WTC11 (cell line): Measurements from ENCODE around the gene PLCH2. TPM values are rescaled to one million over a fixed set of nuclear protein-coding genes. Genes with fewer than 3 reads are reported as not detected.

Source experiments
- ATAC-seq: fragments of 200-7000 bp; cut with Tn5 transposase; 2 replicates; pipeline ENCODE4 v1.10.0; 2021; ENCODE audit warnings: mild to moderate bottlenecking, moderate library complexity
- CTCF ChIA-PET: fragments of 300-600 bp; sonication (Branson Sonifier 250); formaldehyde crosslinking; loops from one replicate; lab custom pipeline; 2021; ENCODE audit warnings: antibody characterized with exemption; lab: Charles Lee
- POLR2A ChIA-PET: fragments of 350-600 bp; sonication (Branson Sonifier 250); formaldehyde crosslinking; loops from one replicate; lab custom pipeline; 2021; ENCODE audit warnings: antibody characterized with exemption; lab: Charles Lee
- DNase-seq: peaks from one replicate; pipeline ENCODE4 v3.0.0; 2021; ENCODE audit warnings: low spot score
- H3K27ac Mint-ChIP-seq: 2 replicates; pipeline ENCODE4 v1.8.0; 2021; ENCODE audit warnings: mixed read lengths
- H3K27me3 Mint-ChIP-seq: 2 replicates; pipeline ENCODE4 v1.8.0; 2021; ENCODE audit warnings: low read depth, mild to moderate bottlenecking, moderate library complexity, mixed read lengths
- H3K36me3 Mint-ChIP-seq: 2 replicates; pipeline ENCODE4 v1.8.0; 2021; ENCODE audit warnings: mixed read lengths
- H3K4me1 Mint-ChIP-seq: 2 replicates; pipeline ENCODE4 v1.8.0; 2022; ENCODE audit warnings: mixed read lengths
- H3K4me3 Mint-ChIP-seq: 2 replicates; pipeline ENCODE4 v1.8.0; 2021; ENCODE audit warnings: mild to moderate bottlenecking, moderate library complexity, mixed read lengths
- H3K9me3 Mint-ChIP-seq: 2 replicates; pipeline ENCODE4 v1.8.0; 2021; ENCODE audit warnings: mixed read lengths
- ATF1 ChIP-seq: sonication (generic); formaldehyde crosslinking; IDR thresholded peaks from 2 replicates; pipeline ENCODE4 v1.8.1; 2023; ENCODE audit warnings: mild to moderate bottlenecking, moderate library complexity, missing genetic modification reagents
- IRF2 ChIP-seq: sonication (generic); formaldehyde crosslinking; IDR thresholded peaks from 2 replicates; pipeline ENCODE4 v1.8.0; 2022; ENCODE audit warnings: low read depth, missing genetic modification reagents, borderline replicate concordance
- JUN ChIP-seq: sonication (generic); formaldehyde crosslinking; IDR thresholded peaks from 2 replicates; pipeline ENCODE4 v1.8.0; 2023; ENCODE audit warnings: mild to moderate bottlenecking, missing genetic modification reagents
- KAT7 ChIP-seq: sonication (generic); formaldehyde crosslinking; IDR thresholded peaks from 2 replicates; pipeline ENCODE4 v1.8.1; 2023; ENCODE audit warnings: missing genetic modification reagents, mild to moderate bottlenecking, borderline replicate concordance
- NR1H2 ChIP-seq: sonication (generic); formaldehyde crosslinking; IDR thresholded peaks from 2 replicates; pipeline ENCODE4 v1.9.0; 2021; ENCODE audit warnings: mild to moderate bottlenecking, moderate library complexity, missing genetic modification reagents
- NR3C1 ChIP-seq: sonication (generic); formaldehyde crosslinking; conservative IDR thresholded peaks from 2 replicates; pipeline ENCODE4 v1.8.1; 2023; ENCODE audit warnings: low read depth, mild to moderate bottlenecking, missing genetic modification reagents
- OVOL2 ChIP-seq: fragments of 250-450 bp; sonication (Bioruptor Pico); IDR thresholded peaks from 2 replicates; pipeline ENCODE4 v1.9.0; 2021; ENCODE audit warnings: mild to moderate bottlenecking, borderline replicate concordance
- SMAD4 ChIP-seq: sonication (generic); formaldehyde crosslinking; IDR thresholded peaks from 2 replicates; pipeline ENCODE4 v1.8.0; 2022; ENCODE audit warnings: mild to moderate bottlenecking, missing genetic modification reagents
- TCF7 ChIP-seq: sonication (generic); formaldehyde crosslinking; IDR thresholded peaks from 2 replicates; pipeline ENCODE4 v1.8.0; 2022; ENCODE audit warnings: mild to moderate bottlenecking, low read depth, missing genetic modification reagents, moderate library complexity
- TEAD1 ChIP-seq: sonication (generic); formaldehyde crosslinking; IDR thresholded peaks from 2 replicates; pipeline ENCODE4 v1.8.0; 2022; ENCODE audit warnings: mild to moderate bottlenecking, missing genetic modification reagents
- ZNF219 ChIP-seq: sonication (generic); formaldehyde crosslinking; IDR thresholded peaks from 2 replicates; pipeline ENCODE4 v1.8.0; 2023; ENCODE audit warnings: missing genetic modification reagents, mild to moderate bottlenecking, borderline replicate concordance
- ZNF396 ChIP-seq: fragments of 250-450 bp; sonication (Bioruptor Pico); IDR thresholded peaks from 2 replicates; pipeline ENCODE4 v1.8.0; 2021; ENCODE audit warnings: mild to moderate bottlenecking, moderate library complexity, borderline replicate concordance
- ZNF416 ChIP-seq: fragments of 250-450 bp; sonication (Bioruptor Pico); IDR thresholded peaks from 2 replicates; pipeline ENCODE4 v1.9.0; 2021; ENCODE audit warnings: mild to moderate bottlenecking, inconsistent platforms
- ZNF423 ChIP-seq: fragments of 250-450 bp; sonication (Bioruptor Pico); IDR thresholded peaks from 2 replicates; pipeline ENCODE4 v2.1.2; 2022; ENCODE audit warnings: mild to moderate bottlenecking, moderate library complexity
- total RNA-seq: library from RNA; stranded (reverse); gene quantifications from 3 replicates; pipeline ENCODE4 v1.2.3, GENCODE V29; 2021
- TF ChIP-seq, protein P1 (sequence below): sonication (generic); formaldehyde crosslinking; IDR thresholded peaks from 2 replicates; pipeline ENCODE4 v1.8.0; 2022; ENCODE audit warnings: mild to moderate bottlenecking, missing genetic modification reagents
- TF ChIP-seq, protein P2 (sequence below): sonication (generic); formaldehyde crosslinking; IDR thresholded peaks from 2 replicates; pipeline ENCODE4 v1.8.1; 2023; ENCODE audit warnings: mild to moderate bottlenecking, missing genetic modification reagents
- TF ChIP-seq, protein P3 (sequence below): fragments of 250-450 bp; sonication (Bioruptor Pico); conservative IDR thresholded peaks from 2 replicates; pipeline ENCODE4 v1.9.0; 2021; ENCODE audit warnings: mild to moderate bottlenecking
- TF ChIP-seq, protein P4 (sequence below): fragments of 250-450 bp; sonication (Bioruptor Pico); IDR thresholded peaks from 2 replicates; pipeline ENCODE4 v1.9.0; 2021; ENCODE audit warnings: moderate library complexity, mild to moderate bottlenecking, inconsistent platforms, borderline replicate concordance
- TF ChIP-seq, protein P5 (sequence below): fragments of 250-450 bp; sonication (Bioruptor Pico); IDR thresholded peaks from 2 replicates; pipeline ENCODE4 v1.9.0; 2021; ENCODE audit warnings: mild to moderate bottlenecking
- TF ChIP-seq, protein P6 (sequence below): fragments of 250-450 bp; sonication (Bioruptor Pico); IDR thresholded peaks from 2 replicates; pipeline ENCODE4 v1.9.0; 2021; ENCODE audit warnings: mild to moderate bottlenecking
- TF ChIP-seq, protein P7 (sequence below): sonication (generic); formaldehyde crosslinking; IDR thresholded peaks from 2 replicates; pipeline ENCODE4 v1.8.1; 2023; ENCODE audit warnings: mild to moderate bottlenecking, missing genetic modification reagents, moderate library complexity

PLCH2 gene
- total RNA-seq, 1 experiment from 2014 or later, result 0.17 TPM

DNA sequence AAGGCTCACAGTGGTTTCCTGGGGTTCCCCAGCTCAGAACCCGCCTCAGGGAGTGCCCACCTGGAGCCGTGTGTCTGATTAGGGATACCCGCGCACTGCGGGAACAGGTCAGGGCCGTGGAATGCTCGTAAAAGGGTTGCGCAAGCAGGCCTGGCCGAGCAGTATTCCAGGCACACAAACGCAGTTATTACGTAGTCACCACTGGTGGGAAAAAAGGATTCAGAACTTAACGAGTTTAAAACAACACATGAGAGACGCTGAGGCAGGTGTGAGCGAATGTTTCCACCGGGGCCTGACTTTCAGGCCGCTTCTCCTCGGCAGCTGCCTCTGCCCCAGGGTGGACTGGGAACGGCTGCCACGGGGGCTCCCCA is 18.2 kb downstream of the PLCH2 start:
- no peaks in the 10 kb centered on the region for H3K9me3 Mint-ChIP-seq
- no peaks in the 10 kb centered on the region for H3K27me3 Mint-ChIP-seq
- H3K4me3 Mint-ChIP-seq, result no peak overlapping the region
- H3K4me1 Mint-ChIP-seq, result no peaks in the 10 kb centered on the region
- ATAC-seq (no peak), DNase-seq (no peak)
- CTCF ChIA-PET, result no interaction called here
- no peaks in the 10 kb centered on the region for H3K36me3 Mint-ChIP-seq
- POLR2A ChIA-PET, result no interaction called here
- TF ChIP-seq, protein P1, sequence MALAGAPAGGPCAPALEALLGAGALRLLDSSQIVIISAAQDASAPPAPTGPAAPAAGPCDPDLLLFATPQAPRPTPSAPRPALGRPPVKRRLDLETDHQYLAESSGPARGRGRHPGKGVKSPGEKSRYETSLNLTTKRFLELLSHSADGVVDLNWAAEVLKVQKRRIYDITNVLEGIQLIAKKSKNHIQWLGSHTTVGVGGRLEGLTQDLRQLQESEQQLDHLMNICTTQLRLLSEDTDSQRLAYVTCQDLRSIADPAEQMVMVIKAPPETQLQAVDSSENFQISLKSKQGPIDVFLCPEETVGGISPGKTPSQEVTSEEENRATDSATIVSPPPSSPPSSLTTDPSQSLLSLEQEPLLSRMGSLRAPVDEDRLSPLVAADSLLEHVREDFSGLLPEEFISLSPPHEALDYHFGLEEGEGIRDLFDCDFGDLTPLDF (CRISPR knock-in tag), result no peak
- TF ChIP-seq IRF2 (CRISPR knock-in tag) (no peak), NR1H2 (CRISPR knock-in tag) (no peak)
- TF ChIP-seq, protein P2, sequence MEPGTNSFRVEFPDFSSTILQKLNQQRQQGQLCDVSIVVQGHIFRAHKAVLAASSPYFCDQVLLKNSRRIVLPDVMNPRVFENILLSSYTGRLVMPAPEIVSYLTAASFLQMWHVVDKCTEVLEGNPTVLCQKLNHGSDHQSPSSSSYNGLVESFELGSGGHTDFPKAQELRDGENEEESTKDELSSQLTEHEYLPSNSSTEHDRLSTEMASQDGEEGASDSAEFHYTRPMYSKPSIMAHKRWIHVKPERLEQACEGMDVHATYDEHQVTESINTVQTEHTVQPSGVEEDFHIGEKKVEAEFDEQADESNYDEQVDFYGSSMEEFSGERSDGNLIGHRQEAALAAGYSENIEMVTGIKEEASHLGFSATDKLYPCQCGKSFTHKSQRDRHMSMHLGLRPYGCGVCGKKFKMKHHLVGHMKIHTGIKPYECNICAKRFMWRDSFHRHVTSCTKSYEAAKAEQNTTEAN, result no peak
- TF ChIP-seq, protein P3, sequence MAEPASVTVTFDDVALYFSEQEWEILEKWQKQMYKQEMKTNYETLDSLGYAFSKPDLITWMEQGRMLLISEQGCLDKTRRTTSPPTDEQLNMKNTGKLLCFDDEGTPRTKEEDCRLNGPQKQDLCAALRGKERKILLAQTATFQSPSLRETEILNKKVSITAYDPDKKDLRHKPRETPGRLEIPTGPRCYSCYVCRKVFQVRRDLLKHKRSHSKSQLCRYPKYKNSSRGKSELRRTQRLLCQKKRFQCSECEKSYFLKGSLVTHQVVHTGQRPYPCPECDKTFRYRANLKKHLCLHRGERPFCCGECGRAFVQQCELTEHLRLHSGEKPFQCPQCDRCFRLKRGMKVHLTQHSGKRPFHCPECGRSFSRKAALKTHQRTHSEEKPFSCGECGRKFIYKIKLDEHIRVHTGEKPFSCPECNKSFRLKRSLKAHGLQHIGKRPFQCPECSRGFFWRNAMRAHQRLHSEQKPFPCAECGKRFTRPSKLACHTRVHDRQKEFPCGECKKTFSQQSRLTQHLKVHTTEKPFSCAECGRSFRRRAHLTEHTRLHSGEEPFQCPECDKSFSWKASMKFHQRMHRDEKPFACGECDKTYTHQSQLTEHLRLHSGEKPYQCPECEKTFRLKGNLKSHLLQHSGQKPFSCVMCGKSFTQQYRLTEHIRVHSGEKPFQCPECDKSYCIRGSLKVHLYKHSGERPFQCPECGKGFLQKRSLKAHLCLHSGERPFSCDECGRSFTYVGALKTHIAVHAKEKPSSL (CRISPR knock-in tag), result no peak
- TF ChIP-seq, protein P4, sequence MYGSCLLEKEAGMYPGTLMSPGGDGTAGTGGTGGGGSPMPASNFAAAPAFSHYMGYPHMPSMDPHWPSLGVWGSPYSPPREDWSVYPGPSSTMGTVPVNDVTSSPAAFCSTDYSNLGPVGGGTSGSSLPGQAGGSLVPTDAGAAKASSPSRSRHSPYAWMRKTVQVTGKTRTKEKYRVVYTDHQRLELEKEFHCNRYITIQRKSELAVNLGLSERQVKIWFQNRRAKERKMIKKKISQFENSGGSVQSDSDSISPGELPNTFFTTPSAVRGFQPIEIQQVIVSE, result no peak
- TF ChIP-seq, all 79 proteins: peak for 0
- no peak overlapping the region for H3K27ac Mint-ChIP-seq

DNA sequence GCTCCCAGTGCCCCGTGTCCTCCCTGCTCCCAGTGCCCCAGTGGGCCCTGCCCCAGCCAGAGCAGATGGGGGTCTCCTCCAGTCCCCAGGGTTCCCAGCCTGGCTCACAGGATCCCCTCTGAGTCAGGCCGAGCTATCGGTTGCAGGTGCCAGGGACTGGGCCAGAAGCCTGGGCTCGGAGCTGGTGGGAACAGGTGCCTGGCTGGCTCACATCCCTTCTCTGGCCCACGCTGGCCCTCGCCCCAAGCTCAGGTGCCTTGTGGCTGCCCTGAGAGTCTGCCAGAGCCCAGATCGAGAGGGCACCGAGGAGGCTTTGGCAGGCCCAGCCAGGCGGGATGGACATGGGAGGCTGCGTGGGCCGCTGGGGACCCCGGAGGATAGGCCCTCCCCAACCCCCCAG is 18.9 kb downstream of the PLCH2 start:
- H3K4me1 Mint-ChIP-seq, result no peaks in the 10 kb centered on the region
- H3K27me3 Mint-ChIP-seq, result no peaks in the 10 kb centered on the region
- CTCF ChIA-PET, result no interaction called here
- no peak for ATAC-seq
- TF ChIP-seq, protein P5, sequence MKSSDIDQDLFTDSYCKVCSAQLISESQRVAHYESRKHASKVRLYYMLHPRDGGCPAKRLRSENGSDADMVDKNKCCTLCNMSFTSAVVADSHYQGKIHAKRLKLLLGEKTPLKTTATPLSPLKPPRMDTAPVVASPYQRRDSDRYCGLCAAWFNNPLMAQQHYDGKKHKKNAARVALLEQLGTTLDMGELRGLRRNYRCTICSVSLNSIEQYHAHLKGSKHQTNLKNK (CRISPR knock-in tag), result no peak
- TF ChIP-seq, protein P6, sequence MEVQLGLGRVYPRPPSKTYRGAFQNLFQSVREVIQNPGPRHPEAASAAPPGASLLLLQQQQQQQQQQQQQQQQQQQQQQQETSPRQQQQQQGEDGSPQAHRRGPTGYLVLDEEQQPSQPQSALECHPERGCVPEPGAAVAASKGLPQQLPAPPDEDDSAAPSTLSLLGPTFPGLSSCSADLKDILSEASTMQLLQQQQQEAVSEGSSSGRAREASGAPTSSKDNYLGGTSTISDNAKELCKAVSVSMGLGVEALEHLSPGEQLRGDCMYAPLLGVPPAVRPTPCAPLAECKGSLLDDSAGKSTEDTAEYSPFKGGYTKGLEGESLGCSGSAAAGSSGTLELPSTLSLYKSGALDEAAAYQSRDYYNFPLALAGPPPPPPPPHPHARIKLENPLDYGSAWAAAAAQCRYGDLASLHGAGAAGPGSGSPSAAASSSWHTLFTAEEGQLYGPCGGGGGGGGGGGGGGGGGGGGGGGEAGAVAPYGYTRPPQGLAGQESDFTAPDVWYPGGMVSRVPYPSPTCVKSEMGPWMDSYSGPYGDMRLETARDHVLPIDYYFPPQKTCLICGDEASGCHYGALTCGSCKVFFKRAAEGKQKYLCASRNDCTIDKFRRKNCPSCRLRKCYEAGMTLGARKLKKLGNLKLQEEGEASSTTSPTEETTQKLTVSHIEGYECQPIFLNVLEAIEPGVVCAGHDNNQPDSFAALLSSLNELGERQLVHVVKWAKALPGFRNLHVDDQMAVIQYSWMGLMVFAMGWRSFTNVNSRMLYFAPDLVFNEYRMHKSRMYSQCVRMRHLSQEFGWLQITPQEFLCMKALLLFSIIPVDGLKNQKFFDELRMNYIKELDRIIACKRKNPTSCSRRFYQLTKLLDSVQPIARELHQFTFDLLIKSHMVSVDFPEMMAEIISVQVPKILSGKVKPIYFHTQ, result no peak
- no peak for TF ChIP-seq NR3C1 (CRISPR knock-in tag)
- TF ChIP-seq, protein P2, result no peak
- TF ChIP-seq SMAD4, result no peak
- no peak for TF ChIP-seq TEAD1
- TF ChIP-seq ZNF423 (CRISPR knock-in tag), result no peak
- TF ChIP-seq TCF7 (CRISPR knock-in tag), result no peak
- TF ChIP-seq ZNF396 (CRISPR knock-in tag), result no peak
- no peak for TF ChIP-seq JUN (CRISPR knock-in tag)
- no peak for TF ChIP-seq ZNF416
- TF ChIP-seq, protein P7, sequence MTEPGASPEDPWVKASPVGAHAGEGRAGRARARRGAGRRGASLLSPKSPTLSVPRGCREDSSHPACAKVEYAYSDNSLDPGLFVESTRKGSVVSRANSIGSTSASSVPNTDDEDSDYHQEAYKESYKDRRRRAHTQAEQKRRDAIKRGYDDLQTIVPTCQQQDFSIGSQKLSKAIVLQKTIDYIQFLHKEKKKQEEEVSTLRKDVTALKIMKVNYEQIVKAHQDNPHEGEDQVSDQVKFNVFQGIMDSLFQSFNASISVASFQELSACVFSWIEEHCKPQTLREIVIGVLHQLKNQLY (CRISPR knock-in tag), result no peak
- no peak for TF ChIP-seq OVOL2 (CRISPR knock-in tag)
- TF ChIP-seq ATF1 (CRISPR knock-in tag), result no peak
- no peak for TF ChIP-seq IRF2 (CRISPR knock-in tag)
- TF ChIP-seq ZNF219 (CRISPR knock-in tag), result no peak
- TF ChIP-seq, protein P1 (CRISPR knock-in tag), result no peak
- TF ChIP-seq, protein P4, result no peak
- no peak for TF ChIP-seq KAT7
- POLR2A ChIA-PET, result no interaction called here
- no peak overlapping the region for H3K4me3 Mint-ChIP-seq
- no peak for DNase-seq
- no peaks in the 10 kb centered on the region for H3K9me3 Mint-ChIP-seq
- no peaks in the 10 kb centered on the region for H3K36me3 Mint-ChIP-seq
- no peak overlapping the region for H3K27ac Mint-ChIP-seq
